Common myeloid progenitor, CD34-positive (primary cell): ENCODE measurements around the gene FAXC.

Experiments
- CTCF ChIA-PET: fragments of 350-600 bp; sonication (Branson Sonifier 250); formaldehyde crosslinking; loops from one replicate; lab custom pipeline; 2021; ENCODE audit warnings: antibody characterized with exemption; lab: Charles Lee
- POLR2A ChIA-PET: fragments of 350-600 bp; sonication (Branson Sonifier 250); formaldehyde crosslinking; loops from one replicate; lab custom pipeline; 2021; ENCODE audit warnings: antibody characterized with exemption; lab: Charles Lee
- DNase-seq, 3 donors: peaks; one replicate each; pipeline versions ENCODE4 v3.0.0 to v3.0.0-alpha.2; 2013
- H3K27ac ChIP-seq, 2 experiments: 1 replicate in 1 of 2; 2 replicates in 1 of 2; pipeline ENCODE4 v1.7.0; 2013; ENCODE audit warnings: inconsistent platforms in 2 of 2, low read length in 2 of 2, mild to moderate bottlenecking in 2 of 2, low read depth in 1 of 2, moderate library complexity in 1 of 2; ENCODE audit not compliant: severe bottlenecking in 2 of 2, insufficient read depth in 1 of 2, poor library complexity in 1 of 2
- H3K27me3 ChIP-seq, 5 experiments: replicated peaks in 2 of 5; 1 replicate in 3 of 5; 2 replicates in 2 of 5; pipeline versions ENCODE4 v1.6.1 to v1.7.0; 2013; ENCODE audit warnings: low read length in 4 of 5, mild to moderate bottlenecking in 2 of 5, moderate library complexity in 2 of 5, inconsistent platforms in 1 of 5; ENCODE audit not compliant: insufficient read depth in 5 of 5, control insufficient read depth in 4 of 5
- H3K36me3 ChIP-seq, 4 experiments: 1 replicate in 2 of 4; 2 replicates in 2 of 4; pipeline versions ENCODE4 v1.6.1 to v1.7.0; 2013; ENCODE audit warnings: low read length in 3 of 4, control low read depth in 1 of 4, mild to moderate bottlenecking in 1 of 4; ENCODE audit not compliant: control insufficient read depth in 4 of 4, insufficient read depth in 4 of 4
- H3K4me1 ChIP-seq, 4 experiments: 1 replicate in 3 of 4; 2 replicates in 1 of 4; pipeline versions ENCODE4 v1.6.1 to v1.7.1; 2013; ENCODE audit warnings: low read length in 3 of 4, mild to moderate bottlenecking in 3 of 4, control low read depth in 1 of 4, inconsistent platforms in 1 of 4, moderate library complexity in 1 of 4; ENCODE audit not compliant: control insufficient read depth in 4 of 4, insufficient read depth in 4 of 4; ENCODE audit errors: control extremely low read depth in 1 of 4
- H3K4me3 ChIP-seq, 7 experiments: 1 replicate in 4 of 7; 2 replicates in 3 of 7; pipeline versions ENCODE4 v1.5.1 to v1.7.0; 2013; ENCODE audit warnings: mild to moderate bottlenecking in 7 of 7, low read length in 6 of 7, moderate library complexity in 6 of 7, inconsistent platforms in 2 of 7, low read depth in 2 of 7, control low read depth in 1 of 7; ENCODE audit not compliant: insufficient read depth in 4 of 7, control insufficient read depth in 1 of 7; ENCODE audit errors: extremely low read depth in 1 of 7
- H3K9me3 ChIP-seq, 5 experiments: 1 replicate in 4 of 5; 2 replicates in 1 of 5; pipeline versions ENCODE4 v1.6.1 to v1.7.1; 2013; ENCODE audit warnings: low read length in 4 of 5, mild to moderate bottlenecking in 2 of 5, inconsistent platforms in 1 of 5, low read depth in 1 of 5, moderate library complexity in 1 of 5; ENCODE audit not compliant: control insufficient read depth in 4 of 5, insufficient read depth in 2 of 5; ENCODE audit errors: control extremely low read depth in 1 of 5
- WGBS: methylation state at CpG from one replicate; pipeline ENCODE4 v1.1.5; 2013; ENCODE audit not compliant: insufficient coverage; 5-methylcytosine and 5-hydroxymethylcytosine counted together

Gene FAXC

GRCh38 chr6:99354983-99355382 is 5.5 kb upstream of the FAXC start:
- H3K27ac ChIP-seq = no peak overlapping the region
- no peaks in the 10 kb centered on the region for H3K36me3 ChIP-seq
- ChIA-PET CTCF (no interaction called here), POLR2A (no interaction called here)
- H3K9me3 ChIP-seq = no peaks in the 10 kb centered on the region
- no peak overlapping the region for H3K4me3 ChIP-seq
- peaks cover 16 to 55% (median 21%) of the 10 kb centered on the region in 5 experiments for H3K27me3 ChIP-seq
- WGBS = 94% methylated on average over 4 of the region's 4 CpGs
- no peak for DNase-seq
- H3K4me1 ChIP-seq = peaks cover 0 to 4% (median 1%) of the 10 kb centered on the region in 4 experiments

DNA sequence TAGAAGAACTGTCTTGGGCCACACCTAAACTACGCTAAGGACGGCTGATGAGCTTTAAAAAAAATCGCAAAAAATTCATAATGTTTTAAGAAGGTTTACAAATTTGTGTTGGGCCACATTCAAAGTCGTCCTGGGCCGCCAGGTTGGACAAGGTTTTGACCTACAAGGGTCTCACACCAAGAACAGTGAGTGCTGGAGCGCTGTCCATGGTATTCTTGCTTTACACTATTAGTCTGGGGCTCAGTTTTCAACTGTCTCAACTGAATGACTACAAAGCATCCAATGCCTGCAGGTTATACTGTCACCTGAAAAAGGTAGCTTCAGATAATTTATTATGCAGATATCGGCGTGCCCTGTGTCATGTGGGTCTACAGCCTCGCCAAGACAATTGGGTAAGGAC is 3.7 kb upstream of the FAXC start:
- Histone ChIP-seq H3K27ac (no peak overlapping the region), H3K27me3 (peaks cover 27 to 69% (median 29%) of the 10 kb centered on the region in 5 experiments), H3K4me3 (no peak overlapping the region), H3K36me3 (no peaks in the 10 kb centered on the region), H3K9me3 (no peaks in the 10 kb centered on the region), H3K4me1 (peaks cover 0 to 14% (median 11%) of the 10 kb centered on the region in 4 experiments)
- POLR2A ChIA-PET = no interaction called here
- peak in 1 of 3 donors; percentile 10 for DNase-seq
- CTCF ChIA-PET = interaction anchor here (1.2 to 1.5 kb wide), 2 partner anchors 8 to 23 kb away, joined by 4 to 5 read pairs; no protein-coding TSS in a partner anchor
- 83% methylated on average over 6 of the region's 9 CpGs for WGBS

DNA sequence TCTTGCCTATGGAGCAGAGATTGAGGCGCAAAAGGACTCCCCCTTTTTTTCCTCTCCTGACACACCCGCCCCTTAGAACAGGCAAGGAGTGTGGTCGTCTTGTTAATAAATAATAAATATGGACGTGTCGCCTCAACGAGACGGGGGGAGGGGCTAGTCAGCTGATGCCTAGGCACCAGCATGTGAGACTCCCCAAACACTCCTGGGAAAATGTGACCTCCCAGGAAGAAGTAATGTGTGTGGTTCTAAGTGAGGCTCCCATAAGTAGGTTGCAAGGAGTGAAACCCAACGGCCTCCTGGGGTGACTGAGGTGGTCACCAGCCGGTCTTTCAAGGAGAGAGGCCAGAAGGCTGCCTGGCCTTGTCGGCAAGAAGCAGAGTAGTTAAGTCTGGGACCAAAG is 1.1 kb upstream of the FAXC start:
- Histone ChIP-seq H3K36me3 (no peaks in the 10 kb centered on the region), H3K27ac (no peak overlapping the region), H3K9me3 (no peaks in the 10 kb centered on the region), H3K27me3 (peaks cover 25 to 84% (median 38%) of the 10 kb centered on the region in 5 experiments), H3K4me1 (peaks cover 0 to 14% (median 11%) of the 10 kb centered on the region in 4 experiments), H3K4me3 (no peak overlapping the region)
- whole genome bisulfite sequencing = 37% methylated on average over 3 of the region's 10 CpGs
- ChIA-PET CTCF (no interaction called here), POLR2A (no interaction called here)
- DNase-seq = no peak

DNA sequence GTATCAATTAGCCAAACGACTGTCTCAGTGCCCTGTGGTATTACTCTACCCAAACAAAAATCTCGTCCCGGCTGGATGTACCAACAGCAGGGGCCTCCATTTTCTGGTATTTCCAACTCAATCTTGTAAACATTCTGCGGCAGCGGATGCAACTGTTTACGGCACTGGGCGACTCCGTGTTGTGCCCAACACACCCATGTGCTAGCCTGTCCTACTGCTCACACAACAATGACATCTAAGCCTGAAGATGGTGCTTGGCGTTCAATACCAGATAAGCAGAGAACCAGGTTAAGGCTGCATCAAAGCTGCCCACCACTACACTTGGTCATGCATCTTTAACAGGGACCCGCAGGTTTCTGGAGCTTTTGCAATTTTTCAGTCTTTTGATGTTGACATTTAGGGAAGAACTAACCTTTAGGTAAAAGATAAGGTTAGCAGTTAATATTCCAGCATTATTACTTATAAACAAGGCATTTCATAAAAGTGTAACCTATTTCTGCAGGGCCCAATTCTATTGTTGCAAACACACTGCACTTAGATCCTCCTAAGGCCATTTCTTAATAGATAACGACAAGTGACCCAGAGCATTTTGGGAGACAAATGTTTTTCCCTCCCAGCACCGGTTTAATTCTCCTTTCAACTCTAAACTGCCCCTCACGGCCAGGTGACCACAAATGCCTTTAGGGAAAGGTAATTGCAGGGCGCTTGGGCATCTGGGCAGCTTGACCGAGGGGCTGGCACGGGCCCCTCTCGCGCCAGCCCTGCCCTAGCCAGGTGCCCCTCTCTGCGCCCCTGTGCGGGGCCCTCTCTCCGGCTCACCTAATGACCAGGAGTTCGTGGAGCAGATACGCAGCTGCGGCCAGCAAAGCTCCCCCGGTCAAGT is 945 bp downstream of the FAXC start:
- Histone ChIP-seq H3K36me3 (no peaks in the 10 kb centered on the region), H3K27ac (no peak overlapping the region), H3K4me1 (peaks cover 0 to 14% (median 11%) of the 10 kb centered on the region in 4 experiments), H3K4me3 (peak overlapping the region in 5 of 7 experiments; percentile 32 to 71 (median 51)), H3K9me3 (no peaks in the 10 kb centered on the region), H3K27me3 (peaks cover 26 to 89% (median 37%) of the 10 kb centered on the region in 5 experiments)
- CTCF ChIA-PET = interaction anchor here (2.5 kb wide), 1 partner anchor 11 kb away, joined by 10 read pairs; no protein-coding TSS in a partner anchor
- WGBS = 51% methylated on average over 24 of the region's 25 CpGs
- no peak for DNase-seq
- POLR2A ChIA-PET = no interaction called here

DNA sequence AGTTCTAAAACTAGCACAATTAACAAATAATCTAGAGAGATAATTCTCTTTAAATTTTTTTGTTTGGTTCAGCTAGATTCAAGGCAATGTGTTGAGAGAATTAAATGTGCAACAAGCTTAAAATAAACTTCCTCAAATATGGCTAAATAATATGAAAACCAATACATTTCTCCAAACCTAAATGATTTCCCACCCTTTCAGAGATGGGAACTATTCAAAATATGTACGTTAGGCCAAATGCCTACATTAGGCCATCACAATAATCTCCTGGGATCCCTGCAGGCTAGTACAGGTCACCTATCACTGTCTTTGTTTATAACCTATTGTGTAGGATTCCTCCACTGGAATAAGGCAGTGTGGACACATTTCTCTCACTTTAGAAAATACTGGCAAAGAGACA is 1.7 kb downstream of the FAXC start:
- DNase-seq = no peak
- Histone ChIP-seq H3K9me3 (no peaks in the 10 kb centered on the region), H3K36me3 (no peaks in the 10 kb centered on the region), H3K4me1 (peaks cover 0 to 14% (median 11%) of the 10 kb centered on the region in 4 experiments), H3K27me3 (peaks cover 26 to 88% (median 37%) of the 10 kb centered on the region in 5 experiments), H3K27ac (no peak overlapping the region), H3K4me3 (no peak overlapping the region)
- ChIA-PET POLR2A (no interaction called here), CTCF (interaction anchor here (0.9 to 2.5 kb wide), 4 partner anchors 10 to 78 kb away, joined by 4 to 10 read pairs (median 4); no protein-coding TSS in a partner anchor)
- WGBS = 100% methylated on average over 1 of the region's 1 CpG

DNA sequence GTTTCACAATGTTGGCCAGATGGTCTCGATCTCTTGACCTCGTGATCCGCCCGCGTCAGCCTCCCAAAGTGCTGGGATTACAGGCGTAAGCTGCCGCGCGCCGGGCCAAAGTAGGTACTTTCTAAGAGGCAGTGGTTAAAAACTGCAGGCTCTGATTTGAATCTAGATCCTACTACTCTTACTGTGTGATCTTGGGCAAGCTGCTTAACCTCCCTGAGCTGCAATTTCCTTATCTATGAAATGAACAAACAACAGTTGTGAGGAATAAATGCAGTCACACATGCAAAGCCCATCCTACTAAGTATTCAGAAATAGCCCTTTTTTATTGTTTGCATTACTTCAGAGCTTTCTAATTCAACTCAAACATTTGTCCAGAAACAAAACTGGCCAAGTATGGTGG is 2.9 kb downstream of the FAXC start:
- 67% methylated on average over 3 of the region's 10 CpGs for WGBS
- ChIA-PET POLR2A (no interaction called here), CTCF (interaction anchor here (1.5 to 2.5 kb wide), 3 partner anchors 9 to 25 kb away, joined by 4 to 10 read pairs (median 4); no protein-coding TSS in a partner anchor)
- no peak for DNase-seq
- H3K27me3 ChIP-seq = peaks cover 26 to 77% (median 37%) of the 10 kb centered on the region in 5 experiments
- H3K4me3 ChIP-seq = no peak overlapping the region
- H3K4me1 ChIP-seq = peaks cover 0 to 14% (median 11%) of the 10 kb centered on the region in 4 experiments
- H3K27ac ChIP-seq = no peak overlapping the region
- H3K36me3 ChIP-seq = no peaks in the 10 kb centered on the region
- H3K9me3 ChIP-seq = no peaks in the 10 kb centered on the region

GRCh38 chr6:99345164-99345563 is 4.3 kb downstream of the FAXC start:
- Histone ChIP-seq H3K9me3 (no peaks in the 10 kb centered on the region), H3K4me3 (no peak overlapping the region), H3K27ac (no peak overlapping the region), H3K4me1 (peaks cover 0 to 13% (median 10%) of the 10 kb centered on the region in 4 experiments), H3K36me3 (no peaks in the 10 kb centered on the region), H3K27me3 (peaks cover 20 to 63% (median 27%) of the 10 kb centered on the region in 5 experiments)
- POLR2A ChIA-PET = no interaction called here
- WGBS = 95% methylated on average over 2 of the region's 4 CpGs
- CTCF ChIA-PET = interaction anchor here (1.1 to 4.6 kb wide), 4 partner anchors 10 to 30 kb away, joined by 3 to 22 read pairs (median 4); no protein-coding TSS in a partner anchor
- no peak for DNase-seq
